HepG2 (cell line): ENCODE data around the gene CEP120. TPM values are rescaled to one million over a fixed set of nuclear protein-coding genes. Genes with fewer than 3 reads are reported as not detected.

Source experiments
- ATAC-seq: fragments of 200-7000 bp; cut with Tn5 transposase; 3 replicates; pipeline ENCODE4 v1.9.1; 2020; ENCODE audit warnings: mild to moderate bottlenecking, moderate library complexity
- BruUV-seq: library from RNA; stranded (reverse); fragments of 400-500 nt; replicated peaks from 2 replicates; lab custom pipeline; 2021; lab: Mats Ljungman, UMichigan
- CTCF ChIA-PET: fragments of 300-600 bp; formaldehyde crosslinking; extraction: SDS; loops from one replicate; lab custom pipeline; 2021; ENCODE audit warnings: low total read pairs, inconsistent platforms, low intra/inter-chr PET ratio; lab: Yijun Ruan, JAX
- POLR2A ChIA-PET: fragments of 350-600 bp; sonication (Branson Sonifier 250); formaldehyde crosslinking; loops from one replicate; lab custom pipeline; 2020; ENCODE audit warnings: antibody characterized with exemption, inconsistent platforms; lab: Yijun Ruan, JAX
- DNase-seq: peaks from one replicate; pipeline ENCODE4 v3.0.0-alpha.2; 2015; ENCODE audit warnings: low spot score
- FAIRE-seq: peaks from 3 replicates; lab custom pipeline; 2011; peaks lifted over from hg19 to GRCh38; lab: Jason Lieb, UNC
- H2AFZ ChIP-seq: one replicate; pipeline ENCODE4 v1.6.1; 2011; ENCODE audit warnings: low read length, inconsistent platforms
- H3K27ac ChIP-seq: fragments of 300-600 bp; 3 replicates; pipeline ENCODE4 v1.8.0; 2011; ENCODE audit warnings: mixed run types, mild to moderate bottlenecking, mixed read lengths, low read length, inconsistent platforms; ENCODE audit not compliant: insufficient read depth; ENCODE audit errors: extremely low read length
- H3K27me3 ChIP-seq, 2 experiments: fragments of 200-600 bp in 1 of 2; 2 replicates in 1 of 2; 3 replicates in 1 of 2; pipeline versions ENCODE4 v1.6.0 to v1.8.0; 2011; ENCODE audit warnings: low read length in 2 of 2, mild to moderate bottlenecking in 2 of 2, moderate library complexity in 2 of 2, inconsistent platforms in 1 of 2; ENCODE audit not compliant: insufficient read depth in 2 of 2, control insufficient read depth in 1 of 2
- H3K36me3 ChIP-seq, 2 experiments: fragments of 200-600 bp in 1 of 2; replicated peaks in 1 of 2; 2 replicates in 1 of 2; 3 replicates in 1 of 2; pipeline versions ENCODE4 v1.5.1 to v1.8.0; 2011; ENCODE audit warnings: low read length in 2 of 2, inconsistent platforms in 1 of 2; ENCODE audit not compliant: insufficient read depth in 2 of 2, control insufficient read depth in 1 of 2
- H3K4me1 ChIP-seq: 2 replicates; pipeline ENCODE4 v1.5.1; 2012; ENCODE audit warnings: low read length, inconsistent platforms; ENCODE audit not compliant: insufficient read depth
- H3K4me2 ChIP-seq: 2 replicates; pipeline ENCODE4 v1.6.0; 2011; ENCODE audit warnings: low read depth, low read length, inconsistent platforms
- H3K4me3 ChIP-seq, 3 experiments: fragments of 200-600 bp in 1 of 3; sonication (generic), shearing (Covaris generic) in 1 of 3; replicated peaks in 1 of 3; 2 replicates each; pipeline ENCODE4 v1.5.1; 2011 to 2016; ENCODE audit warnings: low read length in 3 of 3, inconsistent platforms in 2 of 3, low read depth in 2 of 3, mild to moderate bottlenecking in 2 of 3, control low read depth in 1 of 3, mixed read lengths in 1 of 3; ENCODE audit not compliant: insufficient read depth in 1 of 3
- H3K79me2 ChIP-seq: one replicate; pipeline ENCODE4 v1.6.1; 2011; ENCODE audit warnings: low read length, inconsistent platforms; ENCODE audit not compliant: insufficient read depth
- H3K9ac ChIP-seq: 2 replicates; pipeline ENCODE4 v1.6.0; 2011; ENCODE audit warnings: mild to moderate bottlenecking, low read depth, low read length, inconsistent platforms; ENCODE audit not compliant: insufficient read depth
- H3K9me3 ChIP-seq: 2 replicates; pipeline ENCODE4 v1.5.1; 2012; ENCODE audit warnings: mild to moderate bottlenecking, low read length
- H4K20me1 ChIP-seq: 2 replicates; pipeline ENCODE4 v1.6.0; 2011; ENCODE audit warnings: inconsistent platforms, mild to moderate bottlenecking, low read length, moderate library complexity; ENCODE audit not compliant: insufficient read depth
- ARHGAP35 ChIP-seq: sonication (generic); formaldehyde crosslinking; IDR thresholded peaks from 2 replicates; pipeline ENCODE4 v1.9.0; 2022; ENCODE audit warnings: mild to moderate bottlenecking, inconsistent platforms, moderate library complexity, missing genetic modification reagents, borderline replicate concordance
- ATF2 ChIP-seq: sonication (generic); formaldehyde crosslinking; IDR thresholded peaks from 2 replicates; pipeline ENCODE4 v1.4.0; 2020; ENCODE audit warnings: missing genetic modification reagents
- BRF2 ChIP-seq: sonication (generic); formaldehyde crosslinking; IDR thresholded peaks from 2 replicates; pipeline ENCODE4 v1.8.1; 2022; ENCODE audit warnings: mild to moderate bottlenecking, missing genetic modification reagents
- MLX ChIP-seq: IDR thresholded peaks from 2 replicates; pipeline ENCODE4 v1.6.1; 2016
- MTERF4 ChIP-seq: sonication (generic); formaldehyde crosslinking; IDR thresholded peaks from 2 replicates; pipeline ENCODE4 v1.8.0; 2023; ENCODE audit warnings: mild to moderate bottlenecking, missing genetic modification reagents
- SNAPC2 ChIP-seq: sonication (generic); formaldehyde crosslinking; IDR thresholded peaks from 2 replicates; pipeline ENCODE4 v1.8.1; 2022; ENCODE audit warnings: mild to moderate bottlenecking, missing genetic modification reagents
- ZBTB33 ChIP-seq: sonication (generic); formaldehyde crosslinking; IDR thresholded peaks from 2 replicates; pipeline ENCODE4 v1.4.0; 2020; ENCODE audit warnings: missing genetic modification reagents
- ZNF318 ChIP-seq: sonication (generic); formaldehyde crosslinking; IDR thresholded peaks from 2 replicates; pipeline ENCODE4 v1.4.0; 2020; ENCODE audit warnings: mild to moderate bottlenecking, missing genetic modification reagents
- ZNF468 ChIP-seq: sonication (generic); formaldehyde crosslinking; IDR thresholded peaks from 2 replicates; pipeline ENCODE4 v1.8.0; 2022; ENCODE audit warnings: mild to moderate bottlenecking, moderate library complexity, missing genetic modification reagents
- ZNF549 ChIP-seq: sonication (generic); formaldehyde crosslinking; IDR thresholded peaks from 2 replicates; pipeline ENCODE4 v1.5.0; 2020; ENCODE audit warnings: missing genetic modification reagents
- WGBS: methylation state at CpG from one replicate; pipeline ENCODE4 v1.1.6; 2017; ENCODE audit warnings: low lambda C conversion rate; 5-methylcytosine and 5-hydroxymethylcytosine counted together
- in situ Hi-C: cut with HindIII; loops from 2 replicates; pipeline ENCODE4 v1.10.0; 2017; ENCODE audit warnings: low pct_unique_long_range_greater_than_20kb; ENCODE audit not compliant: extremely low pct_ligation_motif_present
- intact Hi-C: fragments of 100-400 bp; cut with micrococcal nuclease; formaldehyde crosslinking; loops from one replicate; pipeline ENCODE4 v1.10.0; 2022; ENCODE audit not compliant: unreplicated experiment
- polyA plus RNA-seq, 8 experiments: library from polyadenylated mRNA; depleted of rRNA in 3 of 8; stranded (reverse) in 7 of 8; unstranded in 1 of 8; fragments of >200 nt; fragmentation: Illumina TruSeq in 4 of 8; extraction: Trizol in 4 of 8; gene quantifications; 2 replicates each; pipeline versions ENCODE4 v1.2.1 to v1.2.3, GENCODE V29; 2011 to 2016; ENCODE audit warnings: low read depth in 4 of 8, missing spikeins in 1 of 8, mixed read lengths in 1 of 8; ENCODE audit not compliant: insufficient read depth in 1 of 8
- total RNA-seq, 5 experiments: library from RNA; depleted of rRNA; stranded (reverse); fragments of >200 nt; fragmentation: Illumina TruSeq; extraction: Trizol; gene quantifications; 2 replicates each; pipeline ENCODE4 v1.2.3, GENCODE V29; 2016; ENCODE audit warnings: low read depth in 1 of 5

The CEP120 gene
- total and polyA plus RNA-seq, 2 of the 13 experiments (the other 11 are each of a cell fraction or from before 2014, with no cell fraction given) = 8.0 to 14.7 TPM

GRCh38 chr5:123439709-123440108 lies 16.5 kb upstream of the CEP120 start:
- BruUV-seq = no TSS peak
- Histone ChIP-seq H3K79me2 (no peaks in the 10 kb centered on the region), H3K9ac (no peak overlapping the region), H3K9me3 (no peaks in the 10 kb centered on the region), H3K27ac (no peak overlapping the region), H3K4me2 (no peak overlapping the region), H4K20me1 (no peaks in the 10 kb centered on the region), H2AFZ (no peak overlapping the region), H3K36me3 (no peaks in the 10 kb centered on the region), H3K4me3 (no peak overlapping the region), H3K27me3 (peaks cover 0 to 3% of the 10 kb centered on the region in 2 experiments; a peak in 1 of 5 replicates), H3K4me1 (no peaks in the 10 kb centered on the region)
- ATAC-seq (no peak), DNase-seq (no peak), FAIRE-seq (no peak)
- POLR2A ChIA-PET = no interaction called here
- intact Hi-C loops (no loop called here), in situ Hi-C loops (no loop called here)
- CTCF ChIA-PET = no interaction called here
- 50% methylated on average over 5 of the region's 5 CpGs for WGBS
- TF ChIP-seq SNAPC2 (CRISPR knock-in tag) (no peak), BRF2 (no peak), ZNF318 (no peak), ZNF468 (CRISPR knock-in tag) (no peak), ZNF549 (CRISPR knock-in tag) (no peak), ATF2 (CRISPR knock-in tag) (no peak), MTERF4 (CRISPR knock-in tag) (no peak), ARHGAP35 (CRISPR knock-in tag) (no peak), ZBTB33 (no peak), MLX (CRISPR knock-in tag) (no peak)
